Upper lobe of left lung (tissue), 4 donors: ENCODE results near the gene PMPCA.

ENCODE experiments used
- EP300 ChIP-seq, 4 donors: sonication (generic); formaldehyde crosslinking; IDR thresholded peaks; one replicate each; pipeline ENCODE4 v1.5.1; 2017; ENCODE audit warnings: antibody characterized with exemption in 4 of 4, control low read depth in 2 of 4
- POLR2A ChIP-seq, 4 donors: fragments of 450-650 bp; IDR thresholded peaks; one replicate each; pipeline ENCODE4 v1.5.1; 2016 to 2017; ENCODE audit warnings: antibody characterized with exemption in 4 of 4, mild to moderate bottlenecking in 2 of 4
- POLR2AphosphoS5 ChIP-seq, 2 donors: sonication (generic); formaldehyde crosslinking; IDR thresholded peaks; one replicate each; pipeline ENCODE4 v1.5.1; 2017; ENCODE audit warnings: antibody characterized with exemption in 2 of 2
- TF ChIP-seq, protein P1 (sequence below), 6 experiments: fragments of 450-650 bp in 4 of 6; fragments of 200-600 bp in 2 of 6; sonication (generic) in 2 of 6; IDR thresholded peaks; one replicate each; pipeline ENCODE4 v1.5.1; 2016 to 2019; ENCODE audit warnings: antibody characterized with exemption in 6 of 6

DNA sequence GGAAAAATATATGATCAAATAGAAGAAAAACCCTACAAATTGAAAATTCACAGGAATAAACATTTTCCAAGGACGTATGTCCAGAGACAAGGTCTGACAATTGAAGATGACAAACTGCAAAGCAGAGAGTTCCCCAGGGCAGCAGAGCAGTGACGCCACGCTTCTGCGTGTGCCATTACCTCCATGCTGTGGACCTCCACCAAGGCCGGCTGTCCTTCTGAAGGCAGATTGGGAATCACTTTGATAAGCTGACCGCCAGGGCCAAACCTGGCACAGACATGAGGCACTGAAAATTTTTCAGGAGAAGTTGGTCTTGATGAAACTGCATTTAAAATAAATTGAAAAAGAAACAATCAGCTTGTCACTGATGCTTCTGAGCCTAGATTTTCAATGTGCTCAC, 53.8 kb downstream of the PMPCA start:
- TF ChIP-seq, protein P1, sequence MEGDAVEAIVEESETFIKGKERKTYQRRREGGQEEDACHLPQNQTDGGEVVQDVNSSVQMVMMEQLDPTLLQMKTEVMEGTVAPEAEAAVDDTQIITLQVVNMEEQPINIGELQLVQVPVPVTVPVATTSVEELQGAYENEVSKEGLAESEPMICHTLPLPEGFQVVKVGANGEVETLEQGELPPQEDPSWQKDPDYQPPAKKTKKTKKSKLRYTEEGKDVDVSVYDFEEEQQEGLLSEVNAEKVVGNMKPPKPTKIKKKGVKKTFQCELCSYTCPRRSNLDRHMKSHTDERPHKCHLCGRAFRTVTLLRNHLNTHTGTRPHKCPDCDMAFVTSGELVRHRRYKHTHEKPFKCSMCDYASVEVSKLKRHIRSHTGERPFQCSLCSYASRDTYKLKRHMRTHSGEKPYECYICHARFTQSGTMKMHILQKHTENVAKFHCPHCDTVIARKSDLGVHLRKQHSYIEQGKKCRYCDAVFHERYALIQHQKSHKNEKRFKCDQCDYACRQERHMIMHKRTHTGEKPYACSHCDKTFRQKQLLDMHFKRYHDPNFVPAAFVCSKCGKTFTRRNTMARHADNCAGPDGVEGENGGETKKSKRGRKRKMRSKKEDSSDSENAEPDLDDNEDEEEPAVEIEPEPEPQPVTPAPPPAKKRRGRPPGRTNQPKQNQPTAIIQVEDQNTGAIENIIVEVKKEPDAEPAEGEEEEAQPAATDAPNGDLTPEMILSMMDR (IDR thresholded peaks at IDR 0.05) = no peak
- TF ChIP-seq POLR2A (IDR thresholded peaks at IDR 0.05) (no peak), POLR2AphosphoS5 (IDR thresholded peaks at IDR 0.05) (no peak), EP300 (IDR thresholded peaks at IDR 0.05) (no peak)
